NOMO-1 treated with DMSO at 0.1 percent for 48 hours (cell line): ENCODE results near the gene MRGPRD.

Experiments used
- DNase-seq: peaks from one replicate; lab custom pipeline; 2025; ENCODE audit not compliant: unreplicated experiment; lab: John Stamatoyannopoulos, UW

MRGPRD gene

DNA sequence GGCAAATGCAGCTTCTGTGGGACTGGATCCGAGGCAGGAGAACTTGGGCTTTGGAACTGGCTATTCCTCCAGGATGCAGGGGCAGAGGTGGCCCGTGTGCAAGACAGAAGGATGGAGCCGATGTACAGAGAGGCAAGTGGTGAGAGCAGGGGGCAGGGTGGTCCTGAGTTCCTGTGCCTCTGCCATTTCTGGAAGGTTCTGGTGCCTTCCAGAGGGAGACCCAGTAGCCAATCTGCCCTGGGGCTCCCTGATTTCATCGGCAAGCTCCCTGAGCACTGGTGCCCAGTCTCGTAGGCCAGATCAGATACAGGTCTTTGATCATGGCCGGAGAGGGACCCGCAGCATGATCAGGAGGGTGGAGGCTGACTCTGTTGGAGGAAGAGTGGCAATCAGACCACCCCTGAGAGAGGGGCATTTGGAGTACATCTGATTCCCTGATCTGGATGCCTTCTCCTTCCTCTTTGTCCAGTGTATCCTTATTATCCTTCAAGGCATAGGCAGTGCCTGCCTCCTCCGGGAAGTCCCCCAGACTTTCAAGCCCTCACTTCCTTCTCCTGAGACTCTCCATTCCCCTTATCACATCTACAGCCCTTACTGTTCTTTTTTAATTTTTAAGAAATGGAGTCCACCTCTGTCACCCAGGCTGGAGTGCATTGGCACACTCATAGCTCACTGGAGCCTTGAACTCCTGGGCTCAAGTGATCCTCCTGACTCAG is 9.7 kb downstream of the MRGPRD start:
- no peak for DNase-seq

DNA sequence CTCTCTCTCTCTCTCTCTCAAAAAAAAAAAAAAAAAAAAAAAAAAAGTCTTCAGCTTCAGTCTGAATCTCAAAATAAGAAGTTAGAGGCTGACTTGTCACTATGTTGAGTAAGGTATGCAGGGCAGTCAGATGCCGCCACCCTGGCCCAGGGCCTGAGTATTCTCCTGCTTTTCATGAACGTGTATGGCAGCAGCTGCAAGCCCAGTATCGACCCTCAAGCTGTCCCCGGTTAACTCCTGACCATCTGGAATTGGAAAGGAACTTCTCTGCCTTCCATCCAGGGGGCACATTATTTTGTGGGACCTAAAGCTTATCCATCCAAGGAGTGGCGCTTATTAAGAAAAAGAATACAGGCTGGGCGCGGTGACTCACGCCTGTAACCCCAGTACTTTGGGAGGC is 11.4 kb downstream of the MRGPRD start:
- DNase-seq = no peak

DNA sequence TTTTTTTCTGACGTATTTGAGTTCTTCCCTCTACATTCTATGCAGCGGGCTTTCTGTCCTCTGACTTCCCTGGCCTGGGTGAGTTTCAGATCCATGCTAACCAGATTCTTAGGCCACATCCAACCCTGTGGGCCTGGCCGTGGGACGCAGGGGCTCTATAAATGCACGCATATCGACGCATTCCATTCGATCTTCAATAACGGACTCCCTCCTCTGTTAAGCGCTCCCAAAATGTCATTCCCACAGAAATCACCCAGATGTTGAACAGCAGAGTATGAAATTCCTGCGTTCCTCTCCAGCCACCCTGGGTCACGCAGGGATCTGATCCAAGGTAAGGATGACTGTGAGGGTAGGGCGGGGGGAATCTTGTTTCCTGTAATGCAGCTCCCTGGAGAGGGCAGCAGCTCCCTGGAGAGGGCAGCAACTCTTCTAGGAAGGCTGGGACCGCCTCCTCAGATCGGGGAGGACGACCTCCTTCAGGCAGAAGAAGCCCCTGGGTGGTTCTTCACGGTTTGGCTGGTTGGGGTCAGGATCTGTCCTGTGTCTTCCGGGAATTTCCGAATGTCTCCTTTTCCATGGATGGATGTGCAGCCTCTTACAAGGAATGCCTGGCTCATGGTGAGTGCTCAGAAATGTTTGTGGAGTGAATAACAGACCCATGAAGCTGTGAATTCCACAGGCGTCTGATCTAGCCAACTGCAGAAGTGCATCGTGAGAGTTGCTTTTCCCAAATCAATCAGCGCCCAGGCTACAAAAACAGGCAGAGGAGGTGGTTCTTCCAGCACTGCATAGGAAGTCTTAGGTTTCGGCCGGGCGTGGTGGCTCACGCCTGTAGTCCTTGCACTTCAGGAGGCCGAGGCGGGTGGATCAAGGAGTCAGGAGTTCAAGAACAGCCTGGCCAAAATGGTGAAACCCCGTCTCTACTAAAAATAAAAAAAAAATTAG is 12.2 kb downstream of the MRGPRD start:
- no peak for DNase-seq

DNA sequence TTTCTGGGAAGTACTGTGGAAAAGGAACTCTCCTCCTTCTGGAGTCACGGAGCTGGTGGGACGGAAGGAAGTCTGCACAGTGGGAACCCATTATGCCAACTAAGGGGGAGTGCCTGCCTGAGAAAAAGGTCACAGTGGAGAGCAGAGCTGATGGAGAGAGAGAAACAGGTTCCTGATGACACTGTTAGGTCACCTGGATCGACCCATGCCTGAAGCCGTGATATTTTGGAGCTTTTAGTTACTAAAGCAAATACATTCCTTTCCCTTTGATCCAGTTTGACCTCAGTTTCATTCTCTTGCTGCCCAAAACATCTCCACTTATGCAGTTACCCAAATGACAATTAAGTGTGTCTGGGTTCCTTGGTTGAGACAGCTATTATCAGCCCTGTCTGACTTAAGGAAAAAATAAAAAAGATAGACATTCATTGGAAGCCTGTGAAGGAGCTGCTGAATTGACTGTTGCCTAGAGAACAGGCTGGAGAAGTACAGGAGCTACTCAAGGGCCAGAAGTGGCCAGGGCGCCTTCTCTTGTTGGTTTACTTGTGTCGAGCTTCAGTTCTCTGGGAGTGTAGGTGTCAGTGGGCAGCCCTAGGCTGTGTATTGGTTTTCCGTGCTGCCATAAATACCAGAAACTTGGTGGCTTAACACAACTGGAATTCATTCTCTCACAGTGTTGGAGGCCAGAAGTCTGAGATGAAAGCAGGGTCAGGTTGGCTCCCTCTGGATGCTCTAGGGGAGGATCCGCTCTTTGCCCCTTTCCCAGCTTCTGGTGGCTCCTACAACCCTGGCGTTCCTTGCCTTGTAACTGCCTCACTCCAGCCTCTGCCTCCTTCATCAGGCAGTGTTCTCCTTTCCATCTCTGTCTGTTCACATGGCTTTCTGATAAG is 13.6 kb downstream of the MRGPRD start:
- no peak for DNase-seq

DNA sequence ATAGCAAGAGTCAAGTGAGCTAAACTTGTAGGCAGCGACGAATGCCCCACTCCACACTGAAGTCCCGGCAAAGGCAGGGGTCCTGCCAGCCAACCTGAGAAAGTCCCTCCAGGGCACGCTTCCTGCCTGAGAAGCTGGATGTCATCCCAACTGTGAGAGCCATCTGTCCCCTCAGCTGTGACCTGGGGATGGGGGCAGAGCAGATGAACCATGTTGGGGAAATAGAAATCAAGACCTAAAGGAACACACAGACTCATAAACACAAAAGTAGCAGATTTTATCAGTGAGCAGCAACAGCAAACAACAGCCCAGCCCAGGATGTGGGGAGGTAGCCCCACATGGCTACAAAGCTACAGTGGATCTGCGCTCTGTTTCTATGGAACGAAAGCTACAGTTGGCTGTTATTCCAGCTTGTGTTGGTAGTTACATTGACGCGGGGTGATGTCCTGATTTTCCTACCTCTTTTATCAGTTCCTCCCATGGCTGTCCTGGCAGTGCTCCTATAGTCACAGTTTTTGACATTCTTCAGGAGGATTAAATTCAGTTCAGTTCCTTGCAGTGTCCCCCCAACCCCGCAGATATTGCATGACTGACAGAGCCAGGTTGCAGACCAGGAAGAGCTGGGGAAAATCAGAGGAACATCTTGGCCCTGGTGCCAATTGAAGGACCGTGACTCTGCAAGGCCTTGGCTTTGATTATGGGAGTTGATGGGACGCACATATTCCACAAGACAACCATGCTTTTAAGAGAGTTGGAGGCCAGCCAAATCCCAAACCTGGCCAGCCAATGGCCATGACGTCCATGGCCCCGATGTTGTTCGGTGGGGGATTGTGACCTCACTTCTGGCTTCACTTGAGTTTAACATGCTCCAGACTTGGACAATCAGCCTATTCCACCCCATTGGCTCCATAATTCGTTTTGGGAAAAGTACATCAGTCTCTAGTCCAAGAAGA is 14.6 kb downstream of the MRGPRD start:
- no peak for DNase-seq

DNA sequence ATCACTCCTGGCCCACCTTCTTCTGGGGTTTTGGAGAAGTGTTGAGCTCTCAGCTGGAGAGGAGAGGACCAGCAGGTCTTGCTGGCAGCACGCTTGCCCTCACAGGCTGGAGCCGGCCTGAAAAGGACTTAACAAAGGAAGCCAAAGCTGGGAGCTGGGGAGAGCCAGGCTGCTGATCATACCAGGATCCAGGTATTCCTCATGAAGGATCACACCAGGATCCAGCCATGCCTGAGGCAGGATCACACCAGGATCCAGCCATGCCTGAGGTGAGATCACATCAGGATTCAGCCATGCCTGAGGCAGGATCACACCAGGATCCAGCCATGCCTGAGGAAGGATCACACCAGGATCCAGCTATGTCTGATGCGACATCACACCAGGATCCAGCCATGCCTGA is 17.0 kb downstream of the MRGPRD start:
- DNase-seq = no peak

DNA sequence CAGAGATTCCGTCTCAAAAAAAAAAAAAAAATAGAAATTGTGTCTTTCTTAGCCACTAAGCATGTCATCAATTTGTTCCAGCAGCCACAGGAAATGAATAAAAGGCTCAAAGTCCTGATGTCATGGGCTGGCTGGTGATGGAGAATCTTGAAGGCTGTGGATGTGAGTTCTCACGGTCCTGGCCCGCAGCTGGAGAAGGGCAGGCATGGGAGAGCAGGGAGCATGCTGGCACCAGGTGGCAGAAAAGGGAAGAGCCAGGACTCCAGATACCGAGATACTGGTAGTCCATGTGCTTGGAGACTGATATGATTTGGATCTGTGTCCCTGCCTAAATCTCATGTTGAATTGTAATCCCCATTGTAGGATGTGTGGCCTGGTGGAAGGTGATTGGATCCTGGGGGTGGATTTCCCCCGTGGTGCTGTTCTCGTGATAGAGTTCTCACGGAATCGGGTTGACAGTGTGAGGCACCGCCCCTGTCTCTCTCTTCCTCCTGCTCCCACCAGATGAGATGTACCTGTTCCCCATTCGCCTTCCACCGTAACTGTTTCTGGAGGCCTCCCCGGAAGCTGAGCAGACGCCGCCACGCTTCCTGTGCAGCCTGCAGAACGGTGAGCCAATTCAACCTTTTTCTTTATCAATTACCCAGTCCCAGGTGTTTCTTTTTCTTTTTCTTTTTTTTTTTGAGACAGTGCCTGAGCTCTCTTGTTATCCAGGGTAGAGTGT is 18.1 kb downstream of the MRGPRD start:
- DNase-seq = no peak

DNA sequence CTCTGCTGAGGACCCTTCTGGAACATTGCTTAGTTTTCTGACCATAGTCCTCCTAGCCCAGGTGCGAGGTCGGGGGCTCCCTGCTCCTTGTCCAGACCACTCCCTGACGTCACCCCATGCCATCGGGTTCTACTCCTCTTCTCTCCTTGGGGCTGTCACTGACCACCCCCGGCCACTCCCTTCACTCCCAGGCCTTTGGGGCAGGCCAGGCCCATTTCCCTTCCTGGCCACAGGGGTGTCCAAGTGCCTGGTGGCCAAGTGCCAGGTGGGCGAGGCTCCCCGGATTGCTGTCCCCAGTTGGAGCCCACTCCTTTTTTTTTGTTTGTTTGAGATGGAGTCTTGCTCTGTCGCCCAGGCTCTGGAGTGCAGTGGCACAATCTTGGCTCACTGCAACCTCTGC is 19.5 kb downstream of the MRGPRD start:
- DNase-seq = no peak

DNA sequence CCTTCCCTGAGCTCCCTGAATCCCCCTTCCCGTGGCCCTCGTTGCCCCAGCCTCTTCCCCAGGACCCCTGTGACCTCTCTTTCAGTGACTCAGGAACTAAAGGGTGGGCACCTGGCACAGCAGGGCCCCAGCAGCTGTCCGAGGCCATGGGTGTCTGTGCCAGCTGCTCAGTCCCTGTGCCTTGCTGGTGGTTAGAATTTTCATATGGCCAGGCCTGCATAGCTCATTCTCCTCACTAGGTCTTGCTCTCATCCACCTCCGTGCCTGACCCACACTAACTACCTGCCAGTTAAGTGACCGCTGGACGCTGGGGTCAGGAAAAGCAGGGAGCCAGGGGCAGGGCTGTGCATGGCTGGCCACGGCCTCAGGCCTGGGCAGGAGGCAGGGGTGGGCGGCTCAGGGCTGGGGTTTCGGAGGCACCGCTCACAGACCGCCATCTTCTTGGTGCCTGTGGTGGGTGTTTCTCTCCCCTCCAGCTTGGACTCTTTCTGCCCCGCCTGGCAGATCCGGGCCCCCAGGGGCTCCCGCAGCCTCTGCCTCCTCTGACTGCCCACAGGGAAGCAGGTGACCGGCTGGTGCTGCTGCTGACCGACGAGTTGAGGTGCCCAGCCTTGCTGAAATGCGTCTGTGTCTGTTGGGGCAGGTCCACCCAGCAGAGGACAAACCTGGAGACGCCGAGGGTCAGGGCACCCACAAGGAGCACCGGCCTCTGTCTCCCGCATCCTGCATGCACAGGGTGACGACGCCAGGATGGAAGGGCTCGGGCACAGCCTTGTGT is 20.3 kb downstream of the MRGPRD start:
- no peak for DNase-seq

DNA sequence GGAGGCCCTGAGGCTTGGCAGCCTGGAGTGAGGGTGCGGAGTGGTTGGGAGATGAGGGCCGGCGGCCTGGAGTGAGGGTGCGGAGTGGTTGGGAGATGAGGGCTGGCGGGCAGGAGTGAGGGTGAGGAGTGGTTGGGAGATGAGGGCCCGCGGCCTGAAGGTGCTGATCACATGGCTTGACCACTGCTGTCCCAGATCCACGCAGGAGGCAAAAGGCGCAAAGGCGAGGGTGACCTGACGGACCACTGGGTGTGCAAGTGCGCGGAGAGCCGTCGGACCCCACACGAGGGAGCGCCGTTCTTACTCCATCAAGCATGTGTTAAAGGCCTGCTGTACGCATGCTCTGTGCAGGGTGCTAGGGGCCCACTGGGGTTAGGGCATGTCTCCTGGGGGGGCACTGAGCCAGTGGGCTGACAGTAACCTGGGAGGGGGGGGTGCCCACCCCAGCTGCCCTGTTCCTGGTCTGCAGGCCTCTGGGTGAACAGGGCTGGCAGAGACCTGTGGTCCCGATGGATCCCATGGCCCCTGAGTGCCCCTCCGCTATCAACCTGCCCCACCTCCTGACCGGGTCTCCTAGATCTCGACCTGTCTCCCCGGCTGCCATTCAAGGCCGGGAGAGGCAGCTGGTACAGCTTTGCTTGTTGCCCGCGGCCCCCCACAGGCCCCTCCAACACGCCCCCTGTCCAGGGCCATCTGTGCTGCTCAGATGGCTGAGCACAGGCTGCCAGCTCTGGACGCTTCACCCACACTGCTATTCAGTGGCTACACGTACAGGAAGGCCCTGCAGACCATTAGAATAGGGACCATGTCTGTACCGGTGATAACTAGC is 21.1 kb downstream of the MRGPRD start:
- DNase-seq = no peak

DNA sequence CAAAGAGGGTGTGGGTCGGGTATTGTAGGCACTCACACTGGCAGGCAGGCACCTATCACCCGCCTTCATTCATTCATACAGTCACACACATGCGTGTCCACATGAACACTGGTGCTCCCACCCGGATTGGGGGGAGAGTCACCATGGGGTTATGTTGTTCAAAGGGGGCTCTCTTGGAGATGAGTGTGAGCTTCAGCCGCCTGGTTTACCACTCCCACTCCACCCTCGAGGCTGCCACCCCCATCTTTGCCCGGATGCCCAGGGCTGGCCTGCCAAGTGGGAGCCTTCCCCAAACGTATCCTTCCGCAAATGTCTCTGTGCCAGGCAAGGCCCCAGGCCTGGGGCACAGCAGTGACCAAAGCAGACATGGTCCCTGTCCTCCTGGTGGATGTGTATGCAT is 22.6 kb downstream of the MRGPRD start:
- no peak for DNase-seq

DNA sequence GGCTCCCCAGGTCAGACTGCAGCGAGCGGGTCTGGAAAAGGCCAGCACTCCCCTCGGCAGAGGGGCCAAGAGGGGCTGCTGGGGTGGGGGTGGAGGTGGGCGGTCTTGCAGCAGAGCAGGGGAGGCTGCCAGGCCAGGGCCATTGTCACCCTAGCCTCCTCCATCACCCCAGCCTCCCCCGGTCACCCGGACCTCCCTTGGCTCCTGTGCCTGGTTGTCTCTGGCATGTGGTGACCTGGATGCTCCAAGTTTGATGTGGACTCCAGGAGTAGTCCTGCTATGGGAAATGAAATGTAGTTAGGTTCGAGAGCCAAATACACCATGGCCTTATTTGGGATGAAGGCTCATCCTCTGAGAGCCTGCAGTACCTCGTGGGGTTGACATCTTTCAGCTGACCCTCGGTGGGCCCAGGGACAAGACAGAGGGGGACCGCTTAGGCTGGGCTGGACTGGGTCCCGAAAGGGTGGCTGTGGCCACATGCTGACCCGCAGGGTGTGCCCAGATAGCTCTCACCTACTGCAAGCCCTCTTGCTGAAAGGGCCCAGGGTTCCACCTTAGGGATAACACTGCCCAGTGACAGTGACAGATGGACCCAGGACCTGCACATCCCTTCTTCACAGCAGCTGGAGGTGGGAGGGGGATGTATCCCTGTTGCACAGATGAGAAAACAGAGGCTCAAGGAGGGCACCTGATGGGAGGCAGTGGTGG is 24.1 kb downstream of the MRGPRD start:
- DNase-seq = no peak

DNA sequence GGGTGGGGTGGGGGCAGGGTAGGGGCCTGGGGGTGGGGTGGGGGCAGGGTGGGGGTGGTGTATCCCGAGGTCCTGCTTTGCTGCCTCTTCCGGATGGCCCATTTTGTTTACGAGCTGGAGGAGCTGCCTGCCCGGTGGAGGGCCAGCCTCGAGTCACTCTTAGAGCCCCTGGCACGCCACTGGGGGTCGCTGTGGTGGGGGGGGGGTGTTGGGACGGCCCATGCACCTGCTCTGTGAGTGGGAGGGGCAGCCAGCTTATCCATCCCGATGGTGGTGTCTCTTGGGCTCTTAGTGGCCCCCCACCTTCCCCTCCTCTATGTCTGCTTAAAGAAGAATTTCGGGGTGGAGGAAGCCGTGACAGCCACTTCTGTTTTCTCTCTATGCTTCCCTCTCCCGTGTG is 24.6 kb downstream of the MRGPRD start:
- peak; percentile 27 for DNase-seq

DNA sequence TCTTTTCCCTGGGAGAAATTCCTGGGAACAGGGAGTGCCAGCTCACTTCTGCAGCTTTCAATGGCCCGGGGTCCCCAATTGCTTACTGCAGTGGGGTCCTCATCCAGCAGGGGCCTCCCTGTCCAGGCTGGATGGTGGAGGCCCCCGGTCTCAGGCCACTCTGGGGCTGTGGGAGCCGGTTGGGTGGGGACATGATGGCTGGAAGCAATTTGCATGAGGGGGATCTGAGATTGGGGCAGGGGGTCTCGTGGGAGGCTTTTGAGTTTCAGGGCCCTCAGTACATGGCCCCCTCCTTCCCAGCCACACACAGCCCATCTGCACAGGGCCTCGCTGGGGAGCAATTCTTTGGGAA is 25.2 kb downstream of the MRGPRD start:
- no peak for DNase-seq

DNA sequence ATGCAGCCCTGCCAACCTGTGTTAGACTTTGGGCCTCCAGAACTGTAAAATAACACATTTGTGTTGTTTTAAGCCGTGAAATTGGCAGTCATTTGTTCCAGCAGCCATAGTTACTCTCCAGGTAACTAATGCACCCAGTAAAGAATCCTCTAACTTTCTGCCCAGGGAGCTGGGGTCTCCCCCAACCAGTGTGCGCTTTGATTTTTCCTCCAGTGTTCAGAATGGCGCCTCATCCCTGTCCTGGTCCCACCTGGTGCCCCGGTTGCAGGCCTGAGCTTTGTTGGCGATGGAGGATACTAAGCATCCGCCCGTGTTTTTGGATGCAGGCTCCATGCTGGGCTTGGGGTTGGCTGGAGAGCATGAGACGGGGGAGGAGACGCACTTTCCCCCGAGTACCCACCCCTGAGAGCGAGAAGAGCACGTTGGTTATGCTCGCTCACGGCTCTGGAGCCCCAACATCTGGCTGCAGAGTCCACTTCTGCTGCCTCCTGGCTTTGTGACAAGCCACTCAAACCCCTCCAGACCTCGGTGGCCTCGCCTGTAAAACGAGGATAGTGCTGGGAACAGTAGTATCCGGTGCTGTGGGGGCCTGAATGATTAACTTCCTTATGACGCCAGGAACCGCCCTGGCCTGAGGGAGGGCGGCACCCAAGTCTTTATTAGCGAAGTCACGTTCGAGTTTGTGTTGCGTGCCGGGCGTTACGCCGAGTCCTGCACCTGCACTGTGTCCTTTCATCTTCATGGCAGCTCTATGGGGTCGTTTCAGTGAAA is 25.8 kb downstream of the MRGPRD start:
- peak; percentile 75 for DNase-seq

DNA sequence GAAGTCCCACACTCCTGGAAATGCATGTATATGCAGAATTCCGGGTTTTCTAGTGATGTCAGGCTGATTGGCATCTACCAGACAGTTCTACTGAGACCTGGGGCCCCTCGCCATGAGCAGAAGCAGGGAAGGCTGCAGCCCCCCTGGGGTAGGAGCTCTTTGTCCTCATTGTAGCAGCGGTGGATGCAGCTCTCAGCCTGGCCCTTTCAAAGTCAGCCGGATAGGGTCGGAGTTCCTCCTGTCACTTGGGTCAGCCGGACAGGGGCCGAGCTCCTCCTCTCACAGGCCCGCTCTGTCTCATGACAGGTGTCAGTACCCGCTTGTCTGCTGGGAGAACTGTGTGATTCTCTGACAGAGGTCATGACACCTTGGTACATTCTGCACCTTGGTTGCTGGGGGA is 30.0 kb downstream of the MRGPRD start:
- DNase-seq = no peak

DNA sequence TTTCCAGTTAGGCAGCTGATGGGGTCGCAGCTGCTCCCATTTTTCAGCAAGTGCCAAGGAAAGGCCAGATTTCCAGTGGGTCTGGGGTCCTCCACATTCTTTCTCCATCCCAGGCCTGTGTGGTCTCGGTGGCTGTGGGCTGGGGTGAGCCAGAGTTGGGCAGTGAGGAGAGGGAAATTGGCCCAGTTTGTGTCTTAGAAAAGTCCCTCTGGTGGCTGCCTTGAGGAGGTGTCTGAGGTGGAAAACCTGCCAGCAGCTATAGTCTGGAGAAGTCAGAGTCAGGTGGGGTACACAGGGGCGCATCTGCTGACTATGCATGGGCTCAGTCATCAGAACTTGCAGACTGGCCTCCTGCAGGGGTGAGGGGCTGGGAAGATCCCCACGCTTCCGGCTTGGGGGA is 30.5 kb downstream of the MRGPRD start:
- DNase-seq = peak; percentile 5
